Liver (tissue), 3 donors: ENCODE data around the gene FAM210B.

Experiments used
- CTCF ChIP-seq: fragments of 150-350 bp; IDR thresholded peaks from 2 replicates; pipeline ENCODE4 v1.5.1; 2017; ENCODE audit warnings: improper control_type of control experiment, low read depth, low read length; ENCODE audit not compliant: missing input control
- FOXA1 ChIP-seq: IDR thresholded peaks from 2 replicates; pipeline ENCODE4 v1.6.1; 2016; ENCODE audit warnings: antibody characterized with exemption
- JUND ChIP-seq, 2 donors: IDR thresholded peaks; 2 replicates each; pipeline ENCODE4 v1.6.1; 2016; ENCODE audit warnings: antibody characterized with exemption in 2 of 2
- REST ChIP-seq: IDR thresholded peaks from 2 replicates; pipeline ENCODE4 v1.6.1; 2016; ENCODE audit warnings: antibody characterized with exemption, mild to moderate bottlenecking
- YY1 ChIP-seq: IDR thresholded peaks from 2 replicates; pipeline ENCODE4 v1.6.1; 2016; ENCODE audit warnings: antibody characterized with exemption, mild to moderate bottlenecking
- donor health status: healthy.
- donor health status: healthy.

- no peak for TF ChIP-seq CTCF
- TF ChIP-seq JUND (IDR thresholded peaks at IDR 0.05), result no peak
- no peak for TF ChIP-seq REST
- TF ChIP-seq FOXA1, result no peak
- no peak for TF ChIP-seq YY1
These were observed 54.2 kb downstream of the FAM210B start for GRCh38 chr20:56412949-56413348.
